HFFc6 (cell line): ENCODE results near the gene C3AR1. TPM values are rescaled to one million over a fixed set of nuclear protein-coding genes. Genes with fewer than 3 reads are reported as not detected.

ENCODE experiments used
- DNase-seq: peaks from one replicate; pipeline ENCODE4 v3.0.0-alpha.2; 2018
- H3K27ac Mint-ChIP-seq: 2 replicates; pipeline ENCODE4 v1.8.0; 2020; ENCODE audit warnings: mild to moderate bottlenecking, mixed read lengths
- H3K27me3 Mint-ChIP-seq: 2 replicates; pipeline ENCODE4 v1.8.0; 2021; ENCODE audit warnings: mild to moderate bottlenecking, moderate library complexity, mixed read lengths; ENCODE audit not compliant: insufficient read depth
- H3K36me3 Mint-ChIP-seq: 2 replicates; pipeline ENCODE4 v1.8.0; 2021; ENCODE audit warnings: low read depth, mixed read lengths
- H3K4me1 Mint-ChIP-seq: 2 replicates; pipeline ENCODE4 v1.8.0; 2020; ENCODE audit warnings: low read depth, mixed read lengths
- H3K4me3 Mint-ChIP-seq: 2 replicates; pipeline ENCODE4 v1.8.0; 2020; ENCODE audit warnings: mild to moderate bottlenecking, moderate library complexity, mixed read lengths
- H3K9me3 Mint-ChIP-seq: 2 replicates; pipeline ENCODE4 v1.8.0; 2020; ENCODE audit warnings: mild to moderate bottlenecking, mixed read lengths
- total RNA-seq, 6 experiments: library from RNA; stranded (reverse); fragmentation: NEBNext Ultra II Directional; extraction: Animal tissue kit (Norgen Biotek cat#: 25700); gene quantifications; 2 replicates in 1 of 6; 3 replicates in 5 of 6; pipeline ENCODE4 v1.2.3, GENCODE V29; 2021
- TF ChIP-seq, protein P1 (sequence below): fragments of 200-600 bp; sonication (generic); IDR thresholded peaks from 2 replicates; pipeline ENCODE4 v1.5.0; 2021; ENCODE audit warnings: antibody characterized with exemption, mild to moderate bottlenecking

Gene C3AR1
- total RNA-seq, 6 experiments from 2014 or later: 0.38 to 0.85 (median 0.62) TPM

DNA sequence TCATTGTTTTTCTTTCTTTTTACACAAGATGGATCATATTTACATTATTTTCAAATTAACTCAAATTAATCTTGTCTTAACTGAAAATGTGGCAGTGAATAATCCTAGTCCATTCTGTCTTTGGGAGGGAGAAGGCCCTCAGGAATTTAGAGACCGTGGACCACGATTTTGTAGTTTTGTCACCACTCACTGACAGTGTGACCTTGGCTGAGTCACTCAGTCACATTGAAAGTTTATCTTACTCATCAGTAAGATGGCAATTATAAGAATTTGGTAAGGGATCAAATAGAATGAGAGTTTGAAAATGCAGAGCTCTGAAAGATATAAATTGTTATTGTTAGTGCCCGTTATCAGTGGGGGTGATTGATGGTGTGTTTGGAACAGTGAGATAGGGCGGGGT lies 17.3 kb downstream of the C3AR1 start:
- H3K9me3 Mint-ChIP-seq: no peaks in the 10 kb centered on the region
- peak; percentile 11 for DNase-seq
- TF ChIP-seq, protein P1, sequence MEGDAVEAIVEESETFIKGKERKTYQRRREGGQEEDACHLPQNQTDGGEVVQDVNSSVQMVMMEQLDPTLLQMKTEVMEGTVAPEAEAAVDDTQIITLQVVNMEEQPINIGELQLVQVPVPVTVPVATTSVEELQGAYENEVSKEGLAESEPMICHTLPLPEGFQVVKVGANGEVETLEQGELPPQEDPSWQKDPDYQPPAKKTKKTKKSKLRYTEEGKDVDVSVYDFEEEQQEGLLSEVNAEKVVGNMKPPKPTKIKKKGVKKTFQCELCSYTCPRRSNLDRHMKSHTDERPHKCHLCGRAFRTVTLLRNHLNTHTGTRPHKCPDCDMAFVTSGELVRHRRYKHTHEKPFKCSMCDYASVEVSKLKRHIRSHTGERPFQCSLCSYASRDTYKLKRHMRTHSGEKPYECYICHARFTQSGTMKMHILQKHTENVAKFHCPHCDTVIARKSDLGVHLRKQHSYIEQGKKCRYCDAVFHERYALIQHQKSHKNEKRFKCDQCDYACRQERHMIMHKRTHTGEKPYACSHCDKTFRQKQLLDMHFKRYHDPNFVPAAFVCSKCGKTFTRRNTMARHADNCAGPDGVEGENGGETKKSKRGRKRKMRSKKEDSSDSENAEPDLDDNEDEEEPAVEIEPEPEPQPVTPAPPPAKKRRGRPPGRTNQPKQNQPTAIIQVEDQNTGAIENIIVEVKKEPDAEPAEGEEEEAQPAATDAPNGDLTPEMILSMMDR: no peak

DNA sequence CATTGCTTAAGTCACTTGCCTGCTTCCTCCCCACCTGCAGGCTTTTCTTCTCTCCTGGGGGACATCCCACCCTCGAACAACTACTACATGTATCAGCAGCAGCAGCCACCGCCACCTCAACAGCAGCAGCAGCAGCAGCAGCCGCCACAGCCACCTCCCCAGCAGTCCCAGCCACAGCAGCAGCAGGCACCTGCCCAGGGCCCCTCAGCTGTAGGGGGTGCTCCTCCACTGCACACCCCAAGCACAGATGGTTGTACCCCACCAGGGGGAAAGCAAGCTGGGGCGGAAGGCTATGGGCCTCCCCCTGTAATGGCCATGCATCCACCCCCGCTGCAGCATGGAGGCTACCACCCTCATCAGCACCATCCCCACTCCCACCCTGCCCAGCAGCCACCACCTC lies 18.3 kb downstream of the C3AR1 start:
- H3K36me3 Mint-ChIP-seq: peaks cover 52% of the 10 kb centered on the region
- no peaks in the 10 kb centered on the region for H3K9me3 Mint-ChIP-seq
- TF ChIP-seq, protein P1: no peak
- H3K27ac Mint-ChIP-seq: no peak overlapping the region
- peaks cover 22% of the 10 kb centered on the region for H3K4me1 Mint-ChIP-seq
- no peaks in the 10 kb centered on the region for H3K27me3 Mint-ChIP-seq
- no peak for DNase-seq
- no peak overlapping the region for H3K4me3 Mint-ChIP-seq

More for the DNA sequence above, 17.3 kb downstream of the C3AR1 start:
- H3K36me3 Mint-ChIP-seq: peaks cover 54% of the 10 kb centered on the region
- peak overlapping the region; percentile 28 for H3K27ac Mint-ChIP-seq
- no peak overlapping the region for H3K4me3 Mint-ChIP-seq
- H3K27me3 Mint-ChIP-seq: no peaks in the 10 kb centered on the region
- peaks cover 22% of the 10 kb centered on the region for H3K4me1 Mint-ChIP-seq

DNA sequence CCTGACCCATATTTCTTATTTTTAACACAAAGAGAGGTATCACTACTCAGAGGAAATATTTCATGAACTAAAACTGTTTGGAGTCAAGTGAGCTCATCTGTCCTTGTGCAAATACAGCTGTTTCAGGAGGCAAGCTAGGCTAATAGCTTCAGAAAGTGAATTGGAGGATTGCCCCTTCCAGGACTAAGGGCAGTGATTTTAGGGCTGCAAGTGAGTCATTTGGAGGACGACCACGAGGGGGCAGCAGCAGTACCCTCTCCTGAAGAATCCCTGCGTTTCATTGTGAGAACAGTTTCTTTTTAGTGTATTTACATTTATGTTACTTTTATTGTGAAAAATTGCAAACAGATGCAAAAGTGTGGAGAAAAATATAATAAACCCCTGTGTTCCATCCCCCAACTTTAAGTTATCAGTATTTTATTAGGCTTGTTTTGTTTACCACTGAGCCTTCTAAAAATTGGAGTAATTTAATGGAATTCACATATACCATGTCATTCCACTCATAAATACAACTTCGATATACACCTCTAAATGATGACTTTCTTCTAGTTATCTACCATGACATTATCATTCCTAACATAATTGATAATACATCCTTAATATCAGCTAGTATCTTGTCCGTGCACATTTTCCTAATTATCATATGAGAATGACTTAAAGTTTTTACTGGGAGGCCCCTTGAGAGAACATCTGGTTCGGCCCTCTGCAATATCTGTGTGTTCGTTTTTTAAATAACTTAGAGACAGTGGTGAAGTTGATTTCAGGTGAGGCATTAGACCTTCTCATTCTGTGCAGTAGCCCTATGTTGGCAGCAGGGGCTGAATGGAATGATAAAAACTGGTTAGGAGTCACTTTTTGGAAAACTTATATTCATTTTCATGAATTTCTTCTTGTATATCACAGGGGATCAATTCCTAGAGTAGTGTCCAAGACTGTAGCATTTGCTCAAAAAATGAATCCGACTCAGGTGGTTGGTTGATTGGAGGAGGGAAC lies 19.9 kb downstream of the C3AR1 start:
- Mint-ChIP-seq H3K27ac (no peak overlapping the region; the same call in 1 of the 2 replicates), H3K36me3 (peaks cover 44% of the 10 kb centered on the region), H3K4me3 (no peak overlapping the region), H3K9me3 (no peaks in the 10 kb centered on the region), H3K4me1 (peaks cover 22% of the 10 kb centered on the region), H3K27me3 (no peaks in the 10 kb centered on the region)
- TF ChIP-seq, protein P1: peak; percentile 94
- peak; percentile 63 for DNase-seq

DNA sequence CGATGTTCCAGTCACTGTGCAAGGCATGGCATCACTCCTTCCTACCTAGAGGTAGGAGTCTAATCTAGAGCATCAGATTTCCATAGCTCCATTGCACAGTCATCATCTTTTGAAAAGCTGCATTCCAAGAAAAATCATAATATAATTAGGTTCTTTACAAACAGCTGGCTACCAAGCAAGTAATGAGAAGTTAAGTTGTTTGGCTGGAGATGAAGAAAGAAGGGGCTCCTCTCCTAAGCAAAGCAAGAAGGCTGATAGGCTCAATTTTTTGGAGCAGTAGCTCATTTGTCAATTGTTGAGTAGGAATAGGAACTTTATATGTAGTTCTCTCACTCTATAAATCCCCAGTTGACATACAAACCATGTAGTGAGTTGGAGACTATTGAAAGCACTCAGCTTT lies 25.4 kb downstream of the C3AR1 start:
- H3K36me3 Mint-ChIP-seq: peaks cover 16% of the 10 kb centered on the region
- H3K27ac Mint-ChIP-seq: no peak overlapping the region
- peaks cover 38% of the 10 kb centered on the region for H3K4me1 Mint-ChIP-seq

DNA sequence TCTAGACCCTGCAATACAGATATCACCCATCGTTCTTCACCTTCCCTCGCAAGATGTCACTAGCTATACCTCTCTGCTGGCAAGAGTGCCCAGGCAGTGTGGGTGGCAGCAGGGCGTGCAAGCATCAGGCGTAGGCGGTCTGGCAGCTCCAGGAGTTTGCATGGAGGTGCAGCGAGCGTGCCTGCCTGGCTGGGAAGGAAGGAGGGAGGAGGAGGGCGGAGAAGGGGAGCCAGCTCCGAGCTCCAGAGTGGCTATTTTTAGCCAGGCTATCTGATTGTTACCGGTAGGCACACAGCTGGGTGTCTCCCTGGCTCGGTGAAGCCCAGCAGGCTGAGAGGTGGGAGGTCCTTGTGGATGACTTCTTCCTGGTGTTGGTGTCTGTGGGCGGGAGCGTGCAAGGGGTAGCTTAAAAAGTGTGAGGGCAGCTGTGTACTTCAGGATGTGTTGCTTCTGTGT lies 27.5 kb downstream of the C3AR1 start:
- Mint-ChIP-seq H3K27me3 (no peaks in the 10 kb centered on the region; the same call in 1 of the 2 replicates), H3K4me3 (peak overlapping the region; percentile 67), H3K4me1 (peaks cover 58% of the 10 kb centered on the region), H3K9me3 (no peaks in the 10 kb centered on the region), H3K36me3 (peaks cover 5% of the 10 kb centered on the region; the same call in 1 of the 2 replicates), H3K27ac (peak overlapping the region; percentile 35)
- DNase-seq: peak; percentile 75
- TF ChIP-seq, protein P1: no peak

More for the DNA sequence above, 25.4 kb downstream of the C3AR1 start:
- DNase-seq: no peak
- no peak overlapping the region for H3K4me3 Mint-ChIP-seq
- H3K9me3 Mint-ChIP-seq: no peaks in the 10 kb centered on the region
- H3K27me3 Mint-ChIP-seq: no peaks in the 10 kb centered on the region; the same call in 1 of the 2 replicates
- TF ChIP-seq, protein P1: no peak
